ENCODE results near the gene SH2D4B. TPM values are rescaled to one million over a fixed set of nuclear protein-coding genes. Genes with fewer than 3 reads are reported as not detected.

Gene SH2D4B
- total RNA-seq, 1 donor from 2014 or later, result 1.9 TPM

DNA sequence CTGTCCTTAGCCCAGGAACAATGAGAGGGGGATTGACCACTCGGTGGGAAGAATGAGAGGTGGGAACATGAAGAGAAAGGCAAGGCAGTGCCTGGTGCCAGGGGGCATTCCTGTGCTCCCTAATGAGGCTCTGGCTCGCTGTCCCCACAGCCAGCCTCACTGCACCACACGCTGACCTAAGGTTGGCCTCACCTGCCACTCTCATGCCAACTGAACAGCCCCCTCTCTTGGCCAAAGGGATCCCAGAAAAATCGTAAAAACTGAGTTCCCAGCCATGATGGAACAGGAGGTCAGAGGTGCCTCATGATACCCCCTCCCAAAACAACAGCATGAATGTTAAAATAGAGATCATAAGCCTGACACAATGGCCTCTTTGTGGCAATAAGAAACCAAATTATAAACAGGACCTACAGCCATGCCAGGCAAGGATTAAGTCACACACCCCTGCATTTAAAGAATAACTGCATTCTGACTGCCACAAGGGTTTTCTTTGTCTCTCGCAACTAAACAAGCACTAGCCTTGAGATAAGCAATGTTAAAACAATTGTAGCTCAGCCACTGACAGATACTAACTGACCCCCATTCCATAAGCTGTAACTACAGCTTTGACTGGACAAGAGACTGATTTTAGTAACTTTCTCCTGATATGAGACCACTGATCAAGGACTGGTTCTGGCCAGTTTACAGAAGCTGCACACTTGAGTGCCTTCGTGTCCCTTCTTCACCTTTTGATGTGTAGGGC is 149.2 kb downstream of the SH2D4B start:
- no peak for DNase-seq (ENCODE audit: low spot score)

DNA sequence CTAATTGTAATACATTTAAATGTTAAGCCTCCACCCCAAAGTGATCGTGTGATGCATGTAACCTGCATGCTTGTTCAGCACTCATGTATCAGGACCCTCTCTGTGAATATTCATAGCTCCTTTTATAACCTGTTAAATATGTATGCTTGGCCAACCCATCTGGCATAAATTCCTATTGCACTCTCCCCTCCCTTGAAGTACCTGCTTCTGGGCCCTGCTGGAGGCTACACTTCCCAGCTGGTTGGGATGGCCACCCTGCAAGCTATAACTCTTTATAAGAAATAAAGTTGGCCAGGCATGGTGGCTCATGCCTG is 149.7 kb downstream of the SH2D4B start:
- no peak for DNase-seq (ENCODE audit: low spot score)

DNA sequence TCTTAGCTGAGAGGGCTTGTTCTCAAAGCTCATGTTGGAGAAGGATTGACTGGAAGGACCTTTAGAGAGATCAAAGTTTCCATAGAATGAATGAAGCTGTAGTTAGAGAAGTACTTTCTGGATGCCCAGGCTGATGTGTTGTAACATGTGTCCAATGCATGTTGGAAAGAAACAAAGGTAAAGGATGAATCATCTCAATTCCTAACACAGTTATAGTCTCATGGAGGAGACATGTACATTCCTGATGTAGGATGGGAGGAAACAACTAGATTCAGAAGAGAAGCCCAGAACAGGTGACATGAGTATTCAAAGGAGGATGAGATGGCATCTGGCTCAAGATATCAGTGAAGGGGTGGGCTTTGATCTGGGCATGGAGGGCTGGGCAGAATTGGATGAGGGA is 152.7 kb downstream of the SH2D4B start:
- DNase-seq (ENCODE audit: low spot score), result no peak

DNA sequence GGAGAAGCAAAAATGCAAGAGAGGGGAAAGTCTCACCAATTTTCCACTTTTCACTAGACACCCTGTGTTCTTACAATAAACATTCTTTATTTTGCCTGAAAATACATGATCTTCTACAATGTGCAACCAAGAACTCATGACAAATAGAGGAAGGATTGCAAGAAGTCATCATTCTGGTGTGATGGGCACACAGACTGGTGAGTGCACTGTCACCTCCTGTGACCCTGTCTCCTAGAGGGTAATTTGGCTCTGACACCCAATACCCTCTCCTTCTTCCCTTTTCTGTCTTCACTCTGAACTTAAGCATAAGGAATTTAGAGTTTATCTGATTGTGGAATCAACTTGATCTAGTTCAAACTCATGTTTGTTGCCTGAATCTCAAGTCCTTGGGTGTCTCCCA is 153.7 kb downstream of the SH2D4B start:
- no peak for DNase-seq (ENCODE audit: low spot score)

DNA sequence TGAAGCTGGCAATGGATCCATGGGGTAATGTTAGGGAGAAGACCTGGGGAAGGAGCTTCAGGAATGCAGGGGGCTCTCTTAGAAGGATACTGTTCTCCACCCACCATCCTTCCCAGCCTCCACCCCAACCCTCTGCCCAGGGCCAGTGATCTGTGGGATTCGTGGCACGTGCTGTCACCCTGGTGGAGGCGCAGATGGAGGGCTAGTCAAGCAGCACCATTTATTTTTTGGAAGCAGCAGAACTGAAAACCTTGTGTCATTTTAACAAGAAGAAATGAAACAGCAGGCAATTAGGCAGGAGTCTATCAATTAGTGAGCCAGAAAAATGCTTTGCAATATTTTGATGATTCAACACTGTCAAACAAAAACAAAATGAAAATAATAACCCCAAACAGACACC is 155.9 kb downstream of the SH2D4B start:
- DNase-seq (ENCODE audit: low spot score), result no peak

DNA sequence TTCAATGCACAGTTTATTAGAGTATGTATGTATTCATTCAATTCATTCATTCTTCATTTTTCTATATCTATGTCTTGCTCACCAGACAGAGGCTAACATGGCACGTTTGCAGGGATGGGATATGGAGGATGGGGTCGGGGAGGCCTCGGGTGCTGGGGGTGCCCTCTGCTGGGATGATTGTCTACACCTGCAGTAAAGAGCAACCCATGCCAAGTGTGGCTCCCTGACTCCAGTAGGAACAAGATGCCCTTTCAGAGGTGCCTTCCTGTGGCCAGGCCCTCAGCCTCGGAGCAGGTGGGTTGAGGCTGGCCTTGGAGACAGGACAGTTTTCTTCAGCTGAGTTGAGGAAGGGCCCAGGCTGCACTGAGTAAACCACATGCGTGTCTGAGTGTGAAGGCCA is 157.2 kb downstream of the SH2D4B start:
- DNase-seq (ENCODE audit: low spot score), result no peak

Other genes with a start within 250 kb of the SH2D4B start
- gene MAT1A, start 248.2 kb upstream of the SH2D4B start, total RNA-seq (ENCODE audit: insufficient read depth, low replicate concordance), result 1.2 TPM
- not detected for gene DYDC1, start 181.1 kb upstream of the SH2D4B start, total RNA-seq (ENCODE audit: insufficient read depth, low replicate concordance)
- 1.4 TPM for gene DYDC2, start 181.1 kb upstream of the SH2D4B start, total RNA-seq (ENCODE audit: insufficient read depth, low replicate concordance)
- 26.5 TPM for gene PRXL2A, start 129.4 kb upstream of the SH2D4B start, total RNA-seq (ENCODE audit: insufficient read depth, low replicate concordance)
- 32.7 TPM for gene TSPAN14, start 83.6 kb upstream of the SH2D4B start, total RNA-seq (ENCODE audit: insufficient read depth, low replicate concordance)

All from umbilical cord (tissue), 2 donors.